KOPT-K1 (cell line): ENCODE measurements around the gene EPHA4.

Experiments used
- H3K27ac ChIP-seq: fragments of 200-600 bp; sonication (generic); 2 replicates; pipeline ENCODE4 v1.5.1; 2016; ENCODE audit warnings: antibody characterized with exemption, mild to moderate bottlenecking, low read depth, low read length; ENCODE audit not compliant: poor library complexity, severe bottlenecking
- H3K36me3 ChIP-seq: fragments of 200-600 bp; sonication (generic); 2 replicates; pipeline ENCODE4 v1.5.1; 2017; ENCODE audit warnings: antibody characterized with exemption, mild to moderate bottlenecking, low read length, moderate library complexity; ENCODE audit not compliant: insufficient read depth
- H3K9me3 ChIP-seq: fragments of 200-600 bp; sonication (generic); 2 replicates; pipeline ENCODE4 v1.5.1; 2017; ENCODE audit warnings: antibody characterized with exemption, low read length, mild to moderate bottlenecking; ENCODE audit not compliant: insufficient read depth, poor library complexity, severe bottlenecking

The EPHA4 gene

DNA sequence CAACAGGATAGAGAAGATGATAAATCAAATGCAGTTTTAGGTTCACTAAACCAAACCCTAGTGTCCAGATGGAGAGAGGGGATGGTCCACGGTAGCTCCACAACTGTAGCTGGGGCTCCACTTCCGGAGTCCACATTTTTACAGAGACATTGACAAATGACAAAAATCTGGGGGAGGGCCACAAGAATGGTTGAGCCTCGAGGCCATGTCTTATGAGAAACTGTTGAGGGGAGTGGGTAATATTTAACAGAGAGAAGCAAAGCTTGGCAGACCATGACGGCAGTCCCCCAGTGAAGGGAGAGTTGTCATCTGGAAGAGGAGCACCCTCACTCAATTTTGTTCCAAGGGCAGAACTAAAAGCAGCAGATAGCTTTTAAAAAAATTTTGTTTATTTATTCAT, 17.6 kb upstream of the EPHA4 start:
- Histone ChIP-seq H3K36me3 (no peaks in the 10 kb centered on the region), H3K9me3 (no peaks in the 10 kb centered on the region), H3K27ac (no peak overlapping the region)

DNA sequence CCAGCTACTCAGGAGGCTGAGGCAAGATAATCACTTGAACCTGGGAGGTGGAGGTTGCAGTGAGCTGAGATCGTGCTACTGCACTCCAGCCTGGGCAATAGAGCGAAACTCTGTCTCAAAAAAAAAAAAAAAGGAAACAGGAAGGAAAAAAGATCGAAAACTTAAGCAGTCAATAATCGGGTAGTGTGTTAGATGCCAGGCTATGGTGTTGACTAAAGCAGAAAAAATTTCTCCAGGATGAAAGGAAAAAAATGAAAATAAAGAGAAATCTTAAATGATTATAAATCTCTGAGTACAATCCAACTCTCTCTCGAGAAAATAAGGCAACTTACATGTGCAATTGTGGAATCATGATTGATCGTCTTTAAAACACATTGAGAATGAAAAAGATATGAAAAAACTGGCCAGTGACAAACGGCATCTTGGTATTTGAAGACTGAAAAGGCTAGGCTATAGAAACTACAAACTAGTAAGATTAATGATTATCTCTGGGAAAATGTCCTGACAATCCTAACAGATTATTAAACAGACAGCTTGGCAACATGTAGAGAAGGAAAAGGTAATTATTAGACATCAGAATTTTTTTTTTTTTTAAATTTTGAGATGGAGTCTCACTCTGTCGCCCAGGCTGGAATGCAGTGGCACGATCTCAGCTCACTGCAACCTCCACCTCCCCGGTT, 16.3 kb upstream of the EPHA4 start:
- Histone ChIP-seq H3K27ac (no peak overlapping the region), H3K9me3 (no peaks in the 10 kb centered on the region), H3K36me3 (no peaks in the 10 kb centered on the region)

DNA sequence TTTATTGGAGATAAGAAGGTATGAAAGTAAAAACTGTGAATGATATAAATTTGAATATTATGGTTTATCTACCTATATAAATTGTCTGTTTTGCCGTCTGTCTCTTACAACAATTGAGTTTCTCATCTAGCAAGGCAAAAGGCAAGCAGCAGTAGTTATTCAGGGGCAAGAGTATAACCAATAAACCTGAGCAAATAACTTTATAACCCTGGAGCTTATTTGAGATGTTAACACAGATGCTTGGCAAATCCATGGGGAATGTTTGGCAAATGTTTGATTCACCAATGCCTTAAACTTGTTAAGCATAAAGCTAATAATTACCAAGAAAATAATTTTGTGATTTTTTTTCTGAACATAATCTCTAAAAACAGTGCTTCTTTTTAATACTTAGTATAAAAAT, 9.9 kb upstream of the EPHA4 start:
- Histone ChIP-seq H3K9me3 (no peaks in the 10 kb centered on the region), H3K36me3 (no peaks in the 10 kb centered on the region), H3K27ac (no peak overlapping the region)

DNA sequence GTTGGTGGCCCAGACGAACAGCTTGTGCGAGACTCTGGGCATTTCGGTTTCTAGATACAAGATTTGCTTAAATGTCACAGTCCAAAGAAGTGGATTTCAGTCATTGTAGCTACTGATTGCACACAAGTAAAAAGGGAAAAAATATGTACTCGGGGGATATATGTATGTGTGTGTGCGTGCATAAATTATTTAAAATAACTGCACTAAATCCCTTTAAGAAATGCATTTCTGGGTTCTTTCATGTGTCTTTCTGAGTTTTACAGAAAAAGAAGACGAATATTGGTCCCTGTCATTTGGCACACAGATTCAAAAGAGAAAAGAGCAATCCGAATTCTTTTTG, 2.1 kb upstream of the EPHA4 start:
- H3K36me3 ChIP-seq, result no peaks in the 10 kb centered on the region

DNA sequence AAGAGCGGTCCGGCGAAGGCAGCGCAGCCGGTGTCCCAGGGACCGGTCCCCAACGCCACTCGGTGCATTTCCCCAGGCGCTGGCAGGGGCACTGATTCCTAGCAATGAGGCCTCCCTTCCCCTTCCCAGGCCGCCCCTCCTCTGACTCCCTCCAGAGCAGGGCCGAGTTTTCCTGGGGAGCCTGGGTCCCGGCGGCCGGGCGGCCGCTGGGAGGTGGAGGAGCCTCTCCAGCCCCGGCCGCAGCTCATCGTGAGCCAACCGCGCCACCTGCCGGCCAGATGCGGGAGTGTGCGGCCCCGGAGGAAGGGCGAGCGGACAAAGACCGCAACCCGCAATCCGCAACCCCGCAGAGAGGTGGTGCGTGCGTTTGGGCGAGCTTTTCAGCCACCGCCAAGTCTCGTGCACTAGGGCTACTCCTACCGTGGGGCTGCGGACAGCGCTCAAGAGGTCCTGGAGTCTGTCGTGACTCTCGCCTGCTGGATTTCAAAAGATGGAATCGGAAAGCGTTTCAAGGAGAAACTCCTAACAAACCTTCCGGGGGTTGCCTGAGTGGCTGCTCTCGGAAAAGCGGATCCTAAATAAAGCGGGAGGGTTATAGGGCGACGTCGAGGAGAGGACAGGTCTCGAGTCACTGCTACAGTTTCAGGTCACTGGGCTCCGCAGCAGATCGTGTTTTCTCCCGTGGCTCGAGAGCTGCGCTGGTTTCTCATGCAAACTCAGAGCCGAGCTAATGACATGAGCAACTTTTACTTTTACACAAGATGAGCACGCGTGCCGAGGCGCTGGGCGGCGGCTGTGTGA, 1.5 kb upstream of the EPHA4 start:
- no peaks in the 10 kb centered on the region for H3K36me3 ChIP-seq
- no peak overlapping the region for H3K27ac ChIP-seq
- H3K9me3 ChIP-seq, result no peaks in the 10 kb centered on the region

More for the DNA sequence above, 2.1 kb upstream of the EPHA4 start:
- no peaks in the 10 kb centered on the region for H3K9me3 ChIP-seq
- H3K27ac ChIP-seq, result no peak overlapping the region

- Histone ChIP-seq H3K27ac (no peak overlapping the region), H3K36me3 (no peaks in the 10 kb centered on the region), H3K9me3 (no peaks in the 10 kb centered on the region)
Measured at GRCh38 chr2:221572821-221573429, 821 bp upstream of the EPHA4 start.

DNA sequence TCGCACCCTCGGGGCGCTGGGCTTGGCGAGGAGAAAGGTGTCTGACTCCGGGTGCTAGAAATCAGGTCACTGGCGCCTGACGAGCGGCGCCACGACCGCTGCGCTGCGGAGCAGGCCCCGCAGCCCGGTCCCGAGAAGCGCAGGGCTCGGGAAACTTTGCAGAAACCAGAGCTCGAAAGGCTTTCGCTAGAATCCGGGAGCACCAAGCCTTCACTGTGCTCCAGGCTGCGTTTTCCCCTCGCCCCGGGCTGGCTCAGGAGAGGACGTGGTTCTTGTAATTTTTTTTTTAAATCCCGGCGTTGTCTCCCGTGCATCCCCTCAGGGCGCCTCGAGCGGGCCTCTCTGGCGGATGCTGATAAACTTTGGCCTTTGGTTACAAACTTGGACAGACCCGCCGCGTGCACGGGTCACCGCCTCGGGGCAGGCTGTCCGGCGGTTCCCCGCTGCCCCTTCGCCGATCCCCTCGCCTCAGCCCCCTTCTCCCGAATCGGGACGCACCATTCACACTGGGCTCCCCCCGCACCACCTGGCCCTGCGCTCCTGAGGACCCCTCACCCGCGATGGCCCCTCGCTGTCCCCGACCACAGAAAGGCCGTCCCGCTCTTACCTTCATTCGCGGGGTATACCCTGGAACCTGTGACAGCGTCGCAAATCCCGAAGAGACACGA, 419 bp downstream of the EPHA4 start:
- no peak overlapping the region for H3K27ac ChIP-seq
- H3K36me3 ChIP-seq, result no peaks in the 10 kb centered on the region

DNA sequence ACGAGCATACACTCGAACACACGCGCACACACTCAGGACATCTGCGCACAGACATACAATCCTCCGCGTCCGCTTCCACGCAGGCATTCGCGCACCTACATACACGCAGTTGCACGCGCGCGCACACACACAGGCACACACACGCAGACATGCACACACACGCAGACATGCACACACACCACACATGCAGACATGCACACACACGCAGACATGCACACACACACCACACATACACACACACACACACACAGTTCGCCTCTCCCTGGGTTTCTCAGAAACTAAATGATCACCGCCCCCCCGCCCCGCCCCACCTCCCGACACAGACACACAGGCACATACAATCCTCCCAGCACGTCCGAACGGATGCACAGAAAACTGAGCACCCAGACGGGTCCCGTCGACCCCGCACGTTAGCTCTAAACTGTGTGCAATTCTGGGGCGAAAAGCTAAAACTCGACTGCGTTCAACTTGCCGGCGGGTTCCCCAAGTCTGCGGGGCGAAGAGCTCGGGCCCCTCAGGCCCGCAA, 1.0 kb downstream of the EPHA4 start:
- H3K27ac ChIP-seq, result no peak overlapping the region
- no peaks in the 10 kb centered on the region for H3K36me3 ChIP-seq
- H3K9me3 ChIP-seq, result no peaks in the 10 kb centered on the region

More for the DNA sequence above, 419 bp downstream of the EPHA4 start:
- H3K9me3 ChIP-seq, result no peaks in the 10 kb centered on the region

DNA sequence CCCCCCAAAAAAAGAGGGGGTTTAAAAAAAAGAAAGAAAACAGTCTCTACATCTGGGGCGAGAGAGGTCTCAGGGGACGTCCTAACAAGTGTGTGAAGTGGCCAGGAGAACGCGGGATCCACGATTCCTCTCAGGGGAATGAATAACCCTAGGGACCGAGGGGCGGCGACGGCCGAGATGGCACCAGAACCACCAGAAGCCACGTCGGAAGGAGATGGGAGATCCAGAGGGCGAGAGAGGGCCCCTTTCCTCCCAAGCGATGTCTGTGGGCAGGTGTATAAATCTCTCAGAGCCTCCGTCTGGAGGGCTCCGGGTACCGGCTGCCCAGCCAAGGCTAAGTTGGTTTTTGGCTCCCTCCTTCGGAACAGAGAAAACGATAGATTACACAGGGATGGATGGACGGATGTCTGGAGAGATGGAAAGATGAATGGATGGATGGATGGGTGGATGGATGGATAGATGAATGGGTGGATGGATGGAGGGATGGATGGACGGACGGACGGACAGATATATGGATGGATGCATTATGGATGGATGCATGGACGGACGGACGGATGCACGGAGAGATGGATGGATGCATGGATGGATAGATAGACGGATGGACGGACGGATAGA, 1.7 kb downstream of the EPHA4 start:
- no peaks in the 10 kb centered on the region for H3K36me3 ChIP-seq
- H3K9me3 ChIP-seq, result no peaks in the 10 kb centered on the region
- H3K27ac ChIP-seq, result no peak overlapping the region

DNA sequence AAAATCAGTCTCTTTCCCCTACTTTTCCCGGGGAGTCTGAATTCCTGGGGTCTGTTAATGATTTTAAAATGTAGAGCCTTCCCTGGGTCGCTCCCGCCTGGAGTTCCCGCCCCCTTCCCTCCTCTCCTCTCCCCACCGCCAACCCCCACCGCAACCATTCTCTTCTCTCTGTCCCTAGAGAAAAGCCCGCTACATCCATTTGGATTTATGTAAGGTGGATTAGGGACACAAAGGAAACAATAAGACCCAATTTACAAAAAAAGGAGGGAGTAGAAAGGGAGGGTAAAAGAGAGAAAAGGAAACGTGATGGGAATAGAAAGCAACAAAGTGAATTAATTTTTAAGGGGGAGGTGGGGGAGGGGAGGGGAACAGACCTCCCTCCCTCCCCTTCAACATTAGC, 2.2 kb downstream of the EPHA4 start:
- H3K36me3 ChIP-seq, result no peaks in the 10 kb centered on the region
- H3K9me3 ChIP-seq, result no peaks in the 10 kb centered on the region
- H3K27ac ChIP-seq, result no peak overlapping the region

GRCh38 chr2:221569425-221569845, 2.7 kb downstream of the EPHA4 start:
- H3K27ac ChIP-seq, result no peak overlapping the region
- H3K36me3 ChIP-seq, result no peaks in the 10 kb centered on the region
- no peaks in the 10 kb centered on the region for H3K9me3 ChIP-seq

- H3K27ac ChIP-seq, result no peak overlapping the region
Measured at GRCh38 chr2:221568299-221568698, 3.8 kb downstream of the EPHA4 start.

DNA sequence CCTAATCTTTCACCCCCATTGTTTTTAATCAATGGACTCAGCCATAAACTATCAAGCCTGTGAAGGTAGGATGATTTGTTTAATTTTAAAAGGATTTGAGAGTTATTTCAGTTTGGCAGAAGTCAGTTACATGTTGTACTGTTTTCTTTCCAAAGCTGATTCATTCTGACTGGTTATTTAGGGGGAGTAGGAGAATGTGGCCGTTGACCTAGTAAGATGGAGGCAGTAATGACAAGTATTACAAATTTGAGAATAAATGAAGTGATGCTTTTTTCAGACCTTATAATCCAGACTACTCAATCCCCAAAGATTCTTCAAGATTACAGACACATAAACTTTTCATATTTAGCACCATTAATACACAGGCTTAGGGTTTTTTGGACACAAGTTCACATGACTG, 4.3 kb downstream of the EPHA4 start:
- no peak overlapping the region for H3K27ac ChIP-seq
- H3K36me3 ChIP-seq, result no peaks in the 10 kb centered on the region
- H3K9me3 ChIP-seq, result no peaks in the 10 kb centered on the region

More at GRCh38 chr2:221568299-221568698, 3.8 kb downstream of the EPHA4 start:
- H3K36me3 ChIP-seq, result no peaks in the 10 kb centered on the region
- no peaks in the 10 kb centered on the region for H3K9me3 ChIP-seq

DNA sequence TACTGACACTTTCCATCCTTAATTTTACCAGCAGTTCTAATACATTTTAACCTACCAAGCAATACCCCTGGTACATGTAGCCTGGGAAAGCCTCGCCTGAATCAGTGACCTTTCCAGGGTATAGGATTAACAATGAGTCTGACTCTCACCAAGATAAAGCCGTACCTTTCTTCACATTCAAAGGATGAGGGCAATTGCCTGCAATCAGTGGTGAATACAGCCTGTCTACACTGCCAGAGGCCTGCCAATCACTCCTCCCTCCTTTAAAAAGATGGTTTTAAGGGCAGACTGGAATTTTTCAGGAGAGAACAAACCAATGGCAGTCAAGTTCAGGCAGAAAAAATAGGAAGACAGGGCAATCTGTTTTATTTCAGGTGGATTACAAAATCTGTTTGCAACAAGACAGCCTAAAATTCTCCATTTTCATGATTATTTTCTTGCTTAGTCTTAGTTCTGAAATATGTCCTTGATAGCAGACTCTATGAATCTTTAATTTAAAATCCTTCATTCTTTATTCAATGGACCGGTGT, 4.8 kb downstream of the EPHA4 start:
- Histone ChIP-seq H3K36me3 (no peaks in the 10 kb centered on the region), H3K9me3 (no peaks in the 10 kb centered on the region), H3K27ac (no peak overlapping the region)
